Panc1 (cell line): Measurements from ENCODE around the gene DAGLA. TPM values are rescaled to one million over a fixed set of nuclear protein-coding genes. Genes with fewer than 3 reads are reported as not detected.

Source experiments
- ATAC-seq: fragments of 200-7000 bp; cut with Tn5 transposase; 2 replicates; pipeline ENCODE4 v1.9.1; 2020; ENCODE audit warnings: mild to moderate bottlenecking, moderate library complexity
- BruUV-seq: library from RNA; stranded (reverse); fragments of 400-500 nt; replicated peaks from 2 replicates; lab custom pipeline; 2021; lab: Mats Ljungman, UMichigan
- CTCF ChIA-PET: fragments of 300-600 bp; sonication (Branson Sonifier 250); formaldehyde crosslinking; loops from one replicate; lab custom pipeline; 2022; ENCODE audit warnings: antibody characterized with exemption; lab: Charles Lee
- POLR2A ChIA-PET: fragments of 300-600 bp; sonication (Branson Sonifier 250); formaldehyde crosslinking; loops from one replicate; lab custom pipeline; 2022; ENCODE audit warnings: antibody characterized with exemption; lab: Charles Lee
- DNase-seq: peaks from one replicate; pipeline ENCODE4 v3.0.0-alpha.2; 2010; ENCODE audit warnings: low read depth, low spot score
- H3K27ac ChIP-seq: 2 replicates; pipeline ENCODE4 v1.5.1; 2011; ENCODE audit warnings: mild to moderate bottlenecking, low read length, inconsistent platforms
- H3K27me3 ChIP-seq: fragments of 200-500 bp; sonication (Bioruptor generic); 2 replicates; pipeline ENCODE4 v1.6.0; 2014; ENCODE audit warnings: low read length, inconsistent platforms; ENCODE audit not compliant: control insufficient read depth, insufficient read depth
- H3K36me3 ChIP-seq: fragments of 200-500 bp; sonication (Bioruptor generic); 2 replicates; pipeline ENCODE4 v1.5.1; 2014; ENCODE audit warnings: inconsistent platforms, mild to moderate bottlenecking, low read length, moderate library complexity; ENCODE audit not compliant: control insufficient read depth, insufficient read depth
- H3K4me1 ChIP-seq: 2 replicates; pipeline ENCODE4 v1.5.1; 2011; ENCODE audit warnings: inconsistent platforms, mild to moderate bottlenecking, low read length, moderate library complexity; ENCODE audit not compliant: control insufficient read depth, insufficient read depth
- H3K4me3 ChIP-seq, 2 experiments: 2 replicates each; pipeline ENCODE4 v1.5.1; 2011 to 2012; ENCODE audit warnings: low read depth in 2 of 2, low read length in 2 of 2, mild to moderate bottlenecking in 2 of 2, inconsistent platforms in 1 of 2, moderate library complexity in 1 of 2
- H3K9me3 ChIP-seq: fragments of 200-500 bp; sonication (Bioruptor generic); 2 replicates; pipeline ENCODE4 v1.5.1; 2014; ENCODE audit warnings: low read depth, mild to moderate bottlenecking, inconsistent platforms, low read length, moderate library complexity; ENCODE audit not compliant: control insufficient read depth, insufficient read depth
- POLR2AphosphoS5 ChIP-seq: IDR thresholded peaks from 2 replicates; pipeline ENCODE4 v1.6.1; 2012; ENCODE audit warnings: mild to moderate bottlenecking, low read depth, low read length, moderate library complexity
- SIN3A ChIP-seq: IDR thresholded peaks from 2 replicates; pipeline ENCODE4 v1.6.1; 2012; ENCODE audit warnings: low read depth, mild to moderate bottlenecking, low read length, moderate library complexity, borderline replicate concordance; ENCODE audit not compliant: insufficient read depth
- TCF7L2 ChIP-seq: IDR thresholded peaks from 2 replicates; pipeline ENCODE4 v1.6.1; 2011; ENCODE audit warnings: mild to moderate bottlenecking, low read depth, low read length, inconsistent platforms
- in situ Hi-C: cut with HindIII; loops from 2 replicates; pipeline ENCODE4 v1.10.0; 2016; ENCODE audit warnings: low sequenced_read_pairs, low pct_unique_long_range_greater_than_20kb
- intact Hi-C: fragments of 100-400 bp; cut with micrococcal nuclease; formaldehyde crosslinking; loops from one replicate; pipeline ENCODE4 v1.10.0; 2022; ENCODE audit not compliant: unreplicated experiment
- total RNA-seq: library from RNA; stranded (reverse); gene quantifications from one replicate; pipeline ENCODE4 v1.2.1, GENCODE V29; 2021; ENCODE audit not compliant: unreplicated experiment
- TF ChIP-seq, protein P1 (sequence below): fragments of 450-650 bp; IDR thresholded peaks from 2 replicates; pipeline ENCODE4 v1.5.1; 2017; ENCODE audit warnings: mild to moderate bottlenecking
- TF ChIP-seq, protein P2 (sequence below), 2 experiments: IDR thresholded peaks; 2 replicates each; pipeline ENCODE4 v1.6.1; 2011 to 2012; ENCODE audit warnings: low read depth in 2 of 2, control low read depth in 1 of 2, low read length in 1 of 2, mild to moderate bottlenecking in 1 of 2, moderate library complexity in 1 of 2; ENCODE audit not compliant: insufficient read depth in 1 of 2

Gene DAGLA
- total RNA-seq, 1 experiment from 2014 or later, result 6.4 TPM

DNA sequence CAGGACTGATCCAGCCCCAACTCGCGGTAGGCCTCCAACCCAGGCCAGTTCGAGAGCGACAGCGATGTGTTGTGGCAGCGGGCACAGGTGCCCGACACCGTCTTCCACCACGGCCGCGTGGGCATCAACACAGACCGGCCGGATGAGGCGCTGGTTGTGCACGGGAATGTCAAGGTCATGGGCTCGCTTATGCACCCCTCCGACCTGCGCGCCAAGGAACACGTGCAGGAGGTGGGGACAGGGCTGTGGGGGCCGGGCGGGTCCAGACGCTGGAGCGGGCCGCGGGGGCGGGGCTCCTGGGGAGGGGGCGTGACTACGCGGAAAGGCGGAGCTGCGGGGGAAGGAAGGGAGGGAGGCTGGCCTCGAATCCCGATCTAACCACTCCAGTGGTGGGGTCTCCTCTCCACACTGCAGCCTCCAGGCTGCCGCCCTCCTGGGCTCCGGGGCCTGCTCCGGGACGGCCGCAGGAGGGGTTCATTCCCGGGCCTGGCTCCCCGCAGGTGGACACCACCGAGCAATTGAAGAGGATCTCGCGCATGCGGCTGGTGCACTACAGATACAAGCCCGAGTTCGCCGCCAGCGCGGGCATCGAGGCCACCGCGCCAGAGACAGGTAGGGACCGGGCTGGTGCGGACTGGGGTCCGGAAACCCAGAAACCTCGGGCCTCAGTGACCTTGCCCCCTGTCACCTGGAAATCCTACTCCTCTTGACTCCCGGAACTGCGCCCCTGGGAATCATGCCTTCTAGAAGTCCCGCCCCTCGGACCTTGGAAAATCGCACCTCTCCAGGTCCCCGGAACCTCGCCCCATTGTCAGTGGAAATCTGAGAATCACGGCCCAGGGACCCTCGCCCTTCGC is 97.3 kb downstream of the DAGLA start:
- no peaks in the 10 kb centered on the region for H3K9me3 ChIP-seq
- peaks cover 1% of the 10 kb centered on the region; the same call in 1 of the 2 replicates for H3K4me1 ChIP-seq
- DNase-seq, result no peak
- no TSS peak for BruUV-seq
- in situ Hi-C loops, result no loop called here
- TF ChIP-seq, protein P1, sequence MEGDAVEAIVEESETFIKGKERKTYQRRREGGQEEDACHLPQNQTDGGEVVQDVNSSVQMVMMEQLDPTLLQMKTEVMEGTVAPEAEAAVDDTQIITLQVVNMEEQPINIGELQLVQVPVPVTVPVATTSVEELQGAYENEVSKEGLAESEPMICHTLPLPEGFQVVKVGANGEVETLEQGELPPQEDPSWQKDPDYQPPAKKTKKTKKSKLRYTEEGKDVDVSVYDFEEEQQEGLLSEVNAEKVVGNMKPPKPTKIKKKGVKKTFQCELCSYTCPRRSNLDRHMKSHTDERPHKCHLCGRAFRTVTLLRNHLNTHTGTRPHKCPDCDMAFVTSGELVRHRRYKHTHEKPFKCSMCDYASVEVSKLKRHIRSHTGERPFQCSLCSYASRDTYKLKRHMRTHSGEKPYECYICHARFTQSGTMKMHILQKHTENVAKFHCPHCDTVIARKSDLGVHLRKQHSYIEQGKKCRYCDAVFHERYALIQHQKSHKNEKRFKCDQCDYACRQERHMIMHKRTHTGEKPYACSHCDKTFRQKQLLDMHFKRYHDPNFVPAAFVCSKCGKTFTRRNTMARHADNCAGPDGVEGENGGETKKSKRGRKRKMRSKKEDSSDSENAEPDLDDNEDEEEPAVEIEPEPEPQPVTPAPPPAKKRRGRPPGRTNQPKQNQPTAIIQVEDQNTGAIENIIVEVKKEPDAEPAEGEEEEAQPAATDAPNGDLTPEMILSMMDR, result no peak
- TF ChIP-seq, protein P2, sequence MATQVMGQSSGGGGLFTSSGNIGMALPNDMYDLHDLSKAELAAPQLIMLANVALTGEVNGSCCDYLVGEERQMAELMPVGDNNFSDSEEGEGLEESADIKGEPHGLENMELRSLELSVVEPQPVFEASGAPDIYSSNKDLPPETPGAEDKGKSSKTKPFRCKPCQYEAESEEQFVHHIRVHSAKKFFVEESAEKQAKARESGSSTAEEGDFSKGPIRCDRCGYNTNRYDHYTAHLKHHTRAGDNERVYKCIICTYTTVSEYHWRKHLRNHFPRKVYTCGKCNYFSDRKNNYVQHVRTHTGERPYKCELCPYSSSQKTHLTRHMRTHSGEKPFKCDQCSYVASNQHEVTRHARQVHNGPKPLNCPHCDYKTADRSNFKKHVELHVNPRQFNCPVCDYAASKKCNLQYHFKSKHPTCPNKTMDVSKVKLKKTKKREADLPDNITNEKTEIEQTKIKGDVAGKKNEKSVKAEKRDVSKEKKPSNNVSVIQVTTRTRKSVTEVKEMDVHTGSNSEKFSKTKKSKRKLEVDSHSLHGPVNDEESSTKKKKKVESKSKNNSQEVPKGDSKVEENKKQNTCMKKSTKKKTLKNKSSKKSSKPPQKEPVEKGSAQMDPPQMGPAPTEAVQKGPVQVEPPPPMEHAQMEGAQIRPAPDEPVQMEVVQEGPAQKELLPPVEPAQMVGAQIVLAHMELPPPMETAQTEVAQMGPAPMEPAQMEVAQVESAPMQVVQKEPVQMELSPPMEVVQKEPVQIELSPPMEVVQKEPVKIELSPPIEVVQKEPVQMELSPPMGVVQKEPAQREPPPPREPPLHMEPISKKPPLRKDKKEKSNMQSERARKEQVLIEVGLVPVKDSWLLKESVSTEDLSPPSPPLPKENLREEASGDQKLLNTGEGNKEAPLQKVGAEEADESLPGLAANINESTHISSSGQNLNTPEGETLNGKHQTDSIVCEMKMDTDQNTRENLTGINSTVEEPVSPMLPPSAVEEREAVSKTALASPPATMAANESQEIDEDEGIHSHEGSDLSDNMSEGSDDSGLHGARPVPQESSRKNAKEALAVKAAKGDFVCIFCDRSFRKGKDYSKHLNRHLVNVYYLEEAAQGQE (IDR thresholded peaks at IDR 0.05; ENCODE audit: insufficient read depth in 1 of 2, low read depth in 2 of 2, low read length in 1 of 2), result no peak
- TF ChIP-seq TCF7L2 (no peak), POLR2AphosphoS5 (no peak), SIN3A (no peak)
- POLR2A ChIA-PET, result no interaction called here
- H3K27ac ChIP-seq, result no peak overlapping the region
- H3K36me3 ChIP-seq, result no peaks in the 10 kb centered on the region
- intact Hi-C loops, result no loop called here
- CTCF ChIA-PET, result no interaction called here
- no peak for ATAC-seq
- H3K4me3 ChIP-seq, result no peak overlapping the region
- no peaks in the 10 kb centered on the region for H3K27me3 ChIP-seq

DNA sequence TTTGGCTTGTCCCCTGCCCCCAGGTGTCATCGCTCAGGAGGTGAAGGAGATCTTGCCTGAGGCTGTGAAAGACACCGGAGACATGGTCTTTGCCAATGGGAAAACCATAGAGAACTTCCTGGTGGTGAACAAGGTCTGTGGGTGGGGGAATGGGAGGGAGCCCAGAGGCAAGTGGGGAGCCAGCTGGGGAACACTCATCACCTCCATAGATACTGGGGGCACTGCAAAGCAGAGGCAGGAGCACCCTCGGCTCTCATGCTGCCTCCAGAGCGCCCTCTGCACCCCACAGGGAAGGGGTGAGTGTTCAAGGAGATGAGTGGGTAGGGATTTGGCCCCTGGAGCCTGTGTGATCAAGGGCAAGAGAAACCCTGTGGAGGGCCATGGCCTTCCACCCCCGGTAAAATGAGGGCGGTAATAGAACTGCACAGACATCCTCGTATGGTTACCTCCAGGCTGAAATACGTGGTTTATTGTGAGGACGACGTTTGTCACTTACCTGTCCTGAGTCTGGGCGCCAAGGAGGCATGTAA is 98.2 kb downstream of the DAGLA start:
- CTCF ChIA-PET, result interaction anchor here (0.8 kb wide), 1 partner anchor 34 kb away, joined by 3 read pairs; no protein-coding TSS in a partner anchor
- BruUV-seq, result no TSS peak
- no peak for ATAC-seq

More for the DNA sequence above, 98.2 kb downstream of the DAGLA start:
- in situ Hi-C loops, result no loop called here
- H3K4me3 ChIP-seq, result no peak overlapping the region
- intact Hi-C loops, result no loop called here
- no peaks in the 10 kb centered on the region for H3K9me3 ChIP-seq
- no peak overlapping the region for H3K27ac ChIP-seq
- H3K4me1 ChIP-seq, result no peaks in the 10 kb centered on the region
- H3K27me3 ChIP-seq, result no peaks in the 10 kb centered on the region
- no peaks in the 10 kb centered on the region for H3K36me3 ChIP-seq
- POLR2A ChIA-PET, result no interaction called here
- no peak for DNase-seq
- no peak for TF ChIP-seq SIN3A
- TF ChIP-seq, protein P1, result no peak
- TF ChIP-seq POLR2AphosphoS5, result no peak
- TF ChIP-seq, protein P2 (IDR thresholded peaks at IDR 0.05; ENCODE audit: insufficient read depth in 1 of 2, low read depth in 2 of 2, low read length in 1 of 2), result no peak
- TF ChIP-seq TCF7L2, result no peak
